HG02943 (cell line): ENCODE data around the gene AEBP1.

Source experiments
- ATAC-seq: cut with Tn5 transposase; IDR thresholded peaks from one replicate; pipeline ENCODE4 v1.9.1; 2021; ENCODE audit warnings: mild to moderate bottlenecking, low read depth, moderate library complexity; ENCODE audit not compliant: unreplicated experiment

AEBP1 gene

GRCh38 chr7:44152971-44153947, 49.1 kb downstream of the AEBP1 start:
- no peak for ATAC-seq

GRCh38 chr7:44153948-44154335, 49.8 kb downstream of the AEBP1 start:
- no peak for ATAC-seq

GRCh38 chr7:44154703-44155102, 50.6 kb downstream of the AEBP1 start:
- no peak for ATAC-seq

GRCh38 chr7:44155191-44156185, 51.3 kb downstream of the AEBP1 start:
- no peak for ATAC-seq

- no peak for ATAC-seq
Observed at GRCh38 chr7:44156453-44157010, 52.4 kb downstream of the AEBP1 start.

GRCh38 chr7:44157116-44158080, 53.3 kb downstream of the AEBP1 start:
- no peak for ATAC-seq

GRCh38 chr7:44158096-44158872, 54.1 kb downstream of the AEBP1 start:
- ATAC-seq = no peak

GRCh38 chr7:44158873-44159631, 54.9 kb downstream of the AEBP1 start:
- ATAC-seq = no peak

GRCh38 chr7:44159824-44160630, 55.9 kb downstream of the AEBP1 start:
- no peak for ATAC-seq

GRCh38 chr7:44161371-44161770, 57.2 kb downstream of the AEBP1 start:
- no peak for ATAC-seq

GRCh38 chr7:44162179-44162578, 58.0 kb downstream of the AEBP1 start:
- no peak for ATAC-seq

- no peak for ATAC-seq
Observed at GRCh38 chr7:44162785-44163395, 58.7 kb downstream of the AEBP1 start.

GRCh38 chr7:44163591-44163990, 59.4 kb downstream of the AEBP1 start:
- ATAC-seq = no peak
